UCSD-AML1 (cell line): ENCODE data around the gene KRTAP10-2.
"Not testable (repeated sequence)": the region's sequence is repeated elsewhere in the genome, so short reads cannot be mapped to it uniquely, and the experiment has no call there.

Source experiments
- DNase-seq: peaks from one replicate; lab custom pipeline; 2025; ENCODE audit not compliant: unreplicated experiment; lab: John Stamatoyannopoulos, UW

The KRTAP10-2 gene

DNA sequence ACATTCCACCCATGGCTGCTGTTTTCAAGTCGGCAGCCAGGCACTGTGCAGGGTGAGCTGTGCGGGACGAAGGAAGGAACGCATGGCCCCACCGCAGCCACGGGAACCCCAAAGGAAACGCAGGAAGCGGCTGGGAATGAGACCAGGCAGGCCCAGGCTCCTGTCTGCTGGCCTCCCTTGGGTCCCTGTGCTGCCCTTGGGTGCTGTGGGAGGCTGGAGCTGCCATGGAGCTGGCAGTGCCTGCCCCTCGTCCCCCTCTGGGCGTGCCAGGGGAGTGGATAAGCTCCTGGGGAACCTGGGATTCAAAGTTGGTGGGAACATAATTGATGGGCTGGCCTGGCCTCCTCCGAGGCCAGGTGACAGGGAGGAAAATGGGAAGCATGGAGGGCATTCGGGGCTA lies 17.0 kb upstream of the KRTAP10-2 start:
- DNase-seq, result no peak

DNA sequence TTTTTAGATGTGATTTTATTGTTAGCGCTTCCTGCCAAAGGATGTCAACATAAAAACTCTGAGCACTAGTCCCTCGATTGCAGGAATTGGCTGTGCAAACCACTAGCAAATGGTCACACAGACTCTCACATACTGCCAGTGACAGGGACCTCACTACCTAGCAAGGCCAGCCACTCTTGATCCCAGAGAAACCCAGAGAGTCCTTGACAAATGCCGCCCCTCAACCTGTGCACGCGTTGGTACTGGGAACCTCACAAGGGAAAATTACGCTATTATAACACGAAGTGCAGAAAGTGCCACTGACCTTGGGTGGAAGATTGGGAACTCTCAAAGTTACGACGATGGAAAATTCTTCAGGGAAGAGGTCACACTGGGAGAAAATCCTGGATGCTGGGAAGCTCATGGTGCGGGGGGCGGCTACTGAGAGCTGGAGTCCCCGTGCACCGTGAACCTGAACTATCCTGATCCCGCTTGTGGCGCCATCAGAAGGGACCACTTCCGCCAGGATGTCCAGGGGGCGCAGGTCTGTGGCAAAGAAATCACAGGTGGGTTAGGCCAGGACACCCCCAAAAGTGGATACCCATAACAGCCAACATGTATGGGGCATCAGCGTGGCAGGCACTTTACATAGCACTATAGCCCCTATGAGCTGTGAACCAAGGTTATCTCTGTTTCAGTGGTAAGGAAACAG lies 16.3 kb upstream of the KRTAP10-2 start:
- no peak for DNase-seq

DNA sequence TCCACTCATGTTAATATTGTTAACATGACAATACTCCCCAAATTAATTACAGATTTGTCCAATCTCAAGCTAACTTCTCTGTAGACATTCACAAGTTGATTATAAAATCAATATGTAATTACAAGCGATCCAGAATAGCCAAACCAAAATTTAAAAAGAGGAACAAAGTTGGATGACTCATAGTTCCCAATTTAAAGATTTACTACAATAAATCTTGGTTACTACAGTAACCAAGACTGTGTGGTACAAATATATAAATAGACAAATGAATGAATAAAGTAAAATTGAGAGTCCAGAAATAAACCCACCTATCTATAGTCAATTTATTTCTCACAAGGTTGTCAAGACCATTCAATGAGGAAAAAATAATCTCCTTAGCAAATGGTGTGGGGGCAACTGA lies 15.1 kb upstream of the KRTAP10-2 start:
- no peak for DNase-seq

DNA sequence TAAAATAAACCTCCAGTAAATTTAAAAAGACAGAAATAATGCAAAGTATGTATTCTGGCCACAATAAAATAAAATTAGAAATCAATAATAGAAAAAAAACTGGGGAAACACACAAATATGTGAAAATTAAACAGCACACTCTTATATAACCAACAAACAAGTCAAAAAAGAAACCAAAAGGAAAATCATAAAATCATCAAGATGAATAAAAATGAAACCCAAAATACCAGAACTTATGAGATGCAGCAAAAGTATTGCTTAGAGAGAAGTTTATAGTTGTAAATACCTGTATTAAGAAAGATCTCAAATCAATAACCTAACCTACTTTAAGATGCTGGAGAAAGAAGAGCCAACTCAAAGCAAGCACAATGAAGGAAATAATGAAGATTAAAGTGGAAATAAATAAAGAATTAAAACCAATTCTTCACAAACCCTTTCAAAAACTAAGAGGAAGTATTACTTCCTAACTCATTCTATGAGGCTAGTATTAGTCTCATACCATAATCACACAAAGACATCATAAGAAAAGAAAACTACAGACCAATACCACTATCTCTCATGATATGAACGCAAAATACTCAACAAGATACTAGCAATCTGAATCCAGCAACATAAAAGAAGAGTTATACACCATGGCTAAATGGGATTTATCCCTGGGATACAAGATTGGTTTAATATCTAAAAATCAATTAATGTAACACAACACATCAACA lies 13.7 kb upstream of the KRTAP10-2 start:
- no peak for DNase-seq

DNA sequence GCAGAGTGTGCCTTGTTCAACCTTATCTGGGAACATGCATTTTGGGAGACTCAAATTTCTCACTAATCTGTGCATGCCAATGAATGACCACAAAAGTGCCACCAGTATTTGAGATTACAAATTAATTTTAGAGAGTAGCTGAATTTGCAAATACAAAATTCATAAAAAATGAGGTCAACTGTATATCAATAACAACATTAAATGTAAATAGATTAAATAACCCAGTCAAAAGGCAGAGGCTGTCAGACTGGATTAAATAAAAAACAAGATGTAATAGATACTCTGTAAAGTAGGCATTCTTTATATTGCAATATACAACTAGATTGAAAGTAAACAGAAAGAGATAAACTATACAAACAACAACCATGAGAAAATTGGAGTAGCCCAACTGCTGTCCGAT lies 12.8 kb upstream of the KRTAP10-2 start:
- no peak for DNase-seq

DNA sequence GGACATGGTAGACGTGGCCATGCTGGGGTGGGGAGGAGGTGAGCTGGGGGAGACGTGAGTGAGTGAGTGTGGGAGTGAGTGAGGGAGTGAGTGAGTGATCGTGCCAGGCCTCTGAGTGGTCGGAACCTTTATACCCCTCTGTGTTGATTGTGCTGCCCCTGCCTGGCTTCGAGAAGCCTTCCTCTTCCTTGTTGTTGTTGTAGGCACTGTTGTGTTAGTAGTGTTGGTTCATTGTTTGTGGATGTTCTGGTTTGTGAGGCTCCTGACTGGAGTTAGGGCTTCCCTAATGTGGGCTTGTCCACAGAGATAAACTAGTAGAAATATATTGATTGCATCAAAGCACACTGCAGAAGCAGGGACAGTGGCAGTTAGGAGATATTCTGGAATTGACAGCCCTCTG lies 7.4 kb upstream of the KRTAP10-2 start, which contains the start of gene KRTAP10-3:
Gene KRTAP10-3, minus strand, starts transcription at position 101 of the 400 bp plus-strand sequence. Its CDS starts 80 bp downstream, at position 21.
- no peak for DNase-seq

DNA sequence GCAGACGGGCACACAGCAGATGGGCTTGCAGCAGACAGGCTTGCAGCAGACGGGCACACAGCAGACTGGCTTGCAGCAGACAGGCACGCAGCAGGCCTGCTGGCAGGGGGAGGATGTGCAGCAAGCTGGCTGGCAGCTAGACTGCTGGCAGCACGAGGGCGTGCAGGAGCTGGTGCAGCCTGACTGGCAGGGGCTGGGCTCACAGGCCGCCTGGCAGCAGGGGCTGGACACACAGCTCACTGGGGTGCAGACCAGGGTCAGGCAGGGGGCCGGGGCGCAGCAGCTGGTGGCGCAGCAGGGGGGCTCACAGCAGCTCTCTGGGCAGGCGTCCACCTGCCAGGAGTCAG lies 7.0 kb upstream of the KRTAP10-2 start:
- DNase-seq, result not testable (repeated sequence)

DNA sequence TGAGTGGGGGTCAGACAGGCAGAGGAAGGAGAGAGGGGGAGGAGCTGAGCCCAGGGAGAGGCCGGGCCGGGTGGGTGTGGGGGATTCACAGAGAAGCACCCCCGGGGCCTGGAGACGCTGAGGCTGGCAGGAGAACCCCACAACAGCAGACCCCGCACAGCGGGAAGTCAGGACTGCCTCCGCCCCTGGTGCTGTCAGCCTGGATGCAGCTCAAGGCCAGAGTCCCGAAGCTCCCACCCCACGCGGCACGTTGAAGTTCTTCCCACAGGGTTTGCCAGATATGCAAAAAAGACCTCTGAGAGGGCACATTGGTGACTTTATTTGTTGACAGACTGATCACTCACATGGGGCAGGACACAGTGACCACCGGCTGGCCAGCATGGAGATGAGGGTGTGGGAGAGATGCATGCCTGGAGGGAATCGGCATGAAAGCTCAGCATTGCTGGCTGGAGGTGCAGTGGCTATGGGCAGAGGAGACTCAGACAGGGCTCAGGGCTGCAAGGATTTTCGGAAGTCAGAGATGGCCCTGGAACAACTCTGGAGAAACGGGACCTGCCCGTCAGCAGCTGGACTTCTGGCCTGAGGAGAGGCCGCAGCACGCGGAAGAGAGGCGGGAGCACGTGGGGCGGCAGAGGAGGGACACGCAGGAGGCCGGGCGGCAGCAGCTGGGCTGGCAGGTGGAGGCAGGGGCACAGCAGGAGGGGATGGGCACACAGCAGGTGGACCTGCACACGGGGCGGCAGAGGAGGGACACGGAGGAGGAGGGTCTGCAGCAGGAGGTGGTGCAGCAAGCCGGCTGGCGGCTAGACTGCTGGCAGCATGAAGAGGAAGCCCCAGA lies 6.4 kb upstream of the KRTAP10-2 start:
- no peak for DNase-seq

DNA sequence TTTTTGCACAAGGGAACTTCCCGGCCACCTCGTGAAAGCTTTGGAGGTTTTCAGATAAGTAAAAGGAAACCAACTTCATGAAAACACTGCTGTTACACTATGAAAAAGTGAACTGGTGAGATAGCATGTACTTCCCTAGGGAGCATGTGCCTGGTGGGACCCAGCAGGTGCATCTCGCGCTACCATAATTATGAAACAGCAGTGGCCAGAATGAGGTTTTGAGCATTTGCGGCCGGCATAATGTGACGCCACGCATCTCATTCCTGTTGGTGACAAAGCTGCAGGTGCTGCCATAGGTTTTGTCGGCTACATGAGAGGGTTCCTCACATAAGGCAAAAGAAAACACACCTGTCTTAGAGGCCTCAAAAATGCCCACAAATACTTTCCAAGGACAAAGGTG lies 5.6 kb upstream of the KRTAP10-2 start:
- DNase-seq, result no peak

DNA sequence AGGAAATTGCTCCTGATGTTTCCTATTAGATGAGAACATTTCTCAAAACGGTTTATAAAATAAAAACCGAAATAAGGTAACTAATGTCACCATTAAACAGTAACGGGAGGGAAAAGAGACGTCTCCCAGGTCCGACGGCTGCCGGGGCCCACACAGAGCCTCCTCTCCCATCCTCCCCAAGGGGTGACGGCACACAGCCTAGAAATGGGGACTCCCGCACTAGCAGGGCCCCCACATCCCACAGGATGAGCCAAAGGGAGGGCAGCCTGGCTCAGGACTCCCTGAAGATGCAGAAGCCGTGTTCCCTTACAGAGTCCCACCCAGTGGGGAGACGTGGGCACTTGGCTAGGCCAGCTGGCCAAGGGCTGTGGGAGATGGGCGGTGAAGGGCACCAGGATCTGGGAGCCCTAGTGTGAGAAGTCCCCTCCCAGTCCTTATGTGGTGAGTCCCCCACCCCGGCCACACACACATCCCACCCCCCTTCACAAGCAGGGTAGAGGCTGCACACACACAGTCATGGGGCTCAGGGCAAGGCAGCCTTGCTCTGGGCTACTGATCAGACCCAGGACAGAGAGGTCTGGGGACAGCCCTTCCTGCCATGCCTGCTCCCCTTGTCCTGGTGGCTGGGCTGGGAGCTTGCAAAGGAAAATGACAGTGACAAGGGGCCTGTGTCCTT lies 4.0 kb upstream of the KRTAP10-2 start:
- DNase-seq, result no peak

DNA sequence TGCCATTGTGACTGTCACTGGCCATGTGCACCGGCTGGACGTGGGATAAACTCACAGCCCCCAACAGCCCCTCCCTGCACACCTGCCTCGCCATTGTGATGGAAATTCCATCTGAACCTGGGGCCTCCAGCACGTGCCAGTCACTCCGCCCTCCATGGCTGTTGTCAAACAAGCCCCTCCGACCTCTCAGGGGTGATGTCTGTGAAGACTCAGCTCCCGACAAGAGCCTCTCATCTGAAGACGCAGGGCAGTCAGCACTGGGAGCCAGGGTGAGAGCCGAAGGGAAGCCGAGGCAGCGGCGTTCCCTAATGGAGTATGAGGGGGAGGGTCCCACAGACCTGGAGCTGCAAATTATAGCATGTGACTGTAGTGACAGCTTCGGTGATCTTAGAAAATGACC lies 1.4 kb upstream of the KRTAP10-2 start:
- no peak for DNase-seq

DNA sequence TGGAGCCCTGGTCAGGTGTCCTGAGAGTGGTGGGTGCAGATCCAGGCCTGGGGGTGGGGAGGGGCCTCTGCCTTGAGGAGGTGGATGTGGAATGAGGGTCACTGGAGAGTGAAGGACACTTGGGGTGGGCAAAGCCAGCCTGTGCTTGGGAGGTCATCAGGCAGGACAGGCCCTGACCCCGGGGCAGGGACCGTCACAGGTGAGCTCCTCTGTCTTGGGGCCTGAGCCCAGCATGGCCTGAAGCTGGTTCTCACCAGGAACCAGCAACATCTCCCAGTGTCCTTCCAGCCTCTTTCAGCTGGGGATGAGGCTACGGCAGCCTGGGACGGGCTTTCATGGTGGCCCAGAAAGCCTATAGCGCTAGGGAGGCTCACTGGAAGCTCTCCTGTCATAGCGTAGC lies 831 bp upstream of the KRTAP10-2 start:
- DNase-seq, result no peak

DNA sequence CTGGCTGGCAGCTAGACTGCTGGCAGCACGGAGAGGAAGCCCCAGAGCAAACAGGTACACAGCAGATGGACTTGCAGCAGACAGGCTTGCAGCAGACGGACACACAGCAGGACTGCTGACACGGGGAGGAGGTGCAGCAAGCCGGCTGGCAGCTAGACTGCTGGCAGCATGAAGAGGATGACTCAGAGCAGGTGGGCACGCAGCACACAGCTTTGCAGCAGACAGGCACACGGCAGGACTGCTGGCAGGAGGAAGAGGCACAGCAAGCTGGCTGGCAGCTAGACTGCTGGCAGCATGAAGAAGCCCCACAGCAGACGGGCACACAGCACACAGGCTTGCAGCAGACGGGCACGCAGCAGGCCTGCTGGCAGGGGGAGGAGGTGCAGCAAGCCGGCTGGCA lies 498 bp downstream of the KRTAP10-2 start:
- DNase-seq, result no peak

DNA sequence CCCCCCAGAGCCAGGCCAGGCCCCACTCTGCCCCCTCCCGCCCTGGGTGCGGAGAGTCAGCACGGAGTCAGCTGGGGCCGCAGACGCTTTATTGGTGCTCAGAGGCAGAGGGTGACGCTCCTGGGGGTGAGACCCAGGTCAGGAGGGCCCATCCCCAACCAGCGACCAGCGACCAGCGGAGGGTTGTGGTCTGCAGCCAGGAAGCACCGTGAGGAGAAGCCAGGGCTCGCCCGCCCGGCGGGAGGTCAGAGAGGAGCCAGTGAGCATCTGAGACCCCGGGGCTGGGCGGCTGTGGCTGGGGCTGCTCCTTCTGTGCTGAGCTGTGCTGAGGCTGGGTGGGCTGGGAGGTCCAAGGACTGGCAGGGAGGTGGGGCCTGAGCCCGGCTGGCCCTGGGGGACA lies 1.0 kb downstream of the KRTAP10-2 start:
- not testable (repeated sequence) for DNase-seq

DNA sequence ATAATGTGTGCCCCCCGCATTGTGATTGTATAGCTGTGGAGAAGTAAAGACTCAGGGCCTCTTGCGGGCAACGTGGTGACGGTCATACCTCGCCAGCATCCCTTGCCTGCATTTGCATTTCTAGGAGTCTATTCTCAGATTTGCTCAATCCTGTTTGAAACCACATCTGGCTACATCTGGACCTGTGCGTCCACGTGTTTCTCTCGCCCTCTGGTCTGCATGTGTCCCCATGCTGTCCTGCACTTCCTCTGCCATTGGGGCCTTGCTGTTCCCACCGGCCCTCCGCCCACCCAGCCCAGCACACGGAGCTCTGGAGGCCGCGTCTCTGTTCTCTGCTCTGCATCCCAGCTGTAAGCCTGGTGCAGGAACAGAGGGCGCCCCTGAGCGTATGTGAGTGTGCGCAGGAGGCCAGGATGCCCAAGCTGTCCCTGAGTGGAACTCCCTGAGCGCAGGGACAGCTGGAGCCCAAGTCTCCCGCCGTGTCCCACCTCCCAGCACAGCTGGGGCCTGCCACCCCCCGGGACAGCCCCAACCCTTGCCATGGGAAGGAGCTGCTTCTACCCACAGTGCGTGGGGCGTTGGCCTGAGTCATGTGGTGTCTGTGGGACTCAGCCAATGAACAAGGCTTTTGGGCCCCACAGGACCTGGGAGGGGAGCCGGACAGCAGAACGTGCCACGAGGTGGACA lies 1.6 kb downstream of the KRTAP10-2 start:
- DNase-seq, result no peak

DNA sequence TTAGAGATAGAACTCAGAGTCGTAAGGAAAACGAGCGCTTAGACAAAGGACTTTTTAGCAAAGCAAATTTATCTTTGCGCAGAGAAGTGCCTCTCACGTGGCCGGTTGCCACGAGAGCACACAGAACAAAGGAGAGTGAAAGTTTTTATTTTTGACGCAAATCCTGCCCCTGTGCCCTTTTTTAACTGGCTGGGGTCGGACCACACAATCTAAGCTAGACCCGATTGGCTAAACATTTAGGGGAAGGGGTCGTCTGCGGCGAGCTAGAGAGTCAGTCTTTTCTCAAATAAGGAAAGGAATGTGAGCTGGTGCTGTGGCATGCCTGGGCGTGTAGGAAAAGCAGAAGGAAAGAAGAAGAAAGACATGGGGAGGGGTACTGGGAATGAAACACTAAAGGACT lies 2.4 kb downstream of the KRTAP10-2 start:
- no peak for DNase-seq

DNA sequence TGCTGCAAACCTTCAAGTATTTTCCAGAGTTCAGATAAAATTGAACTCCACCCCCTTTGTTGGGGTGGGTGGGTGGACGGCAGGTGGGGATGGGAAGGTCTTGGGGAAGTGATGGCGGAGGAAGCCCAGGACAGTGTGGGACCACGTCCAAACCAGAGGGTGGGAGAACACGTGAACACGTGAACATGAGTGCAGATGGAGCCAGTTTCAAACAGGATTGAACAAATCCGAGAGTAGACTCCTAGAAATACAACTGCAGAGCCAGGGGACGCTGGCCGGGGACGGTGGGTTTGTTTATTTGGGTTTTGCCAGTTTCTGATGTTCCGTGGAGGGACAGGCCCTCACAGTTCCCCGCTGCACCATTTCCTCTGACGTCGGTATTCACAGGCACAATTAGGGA lies 2.9 kb downstream of the KRTAP10-2 start:
- DNase-seq, result no peak

DNA sequence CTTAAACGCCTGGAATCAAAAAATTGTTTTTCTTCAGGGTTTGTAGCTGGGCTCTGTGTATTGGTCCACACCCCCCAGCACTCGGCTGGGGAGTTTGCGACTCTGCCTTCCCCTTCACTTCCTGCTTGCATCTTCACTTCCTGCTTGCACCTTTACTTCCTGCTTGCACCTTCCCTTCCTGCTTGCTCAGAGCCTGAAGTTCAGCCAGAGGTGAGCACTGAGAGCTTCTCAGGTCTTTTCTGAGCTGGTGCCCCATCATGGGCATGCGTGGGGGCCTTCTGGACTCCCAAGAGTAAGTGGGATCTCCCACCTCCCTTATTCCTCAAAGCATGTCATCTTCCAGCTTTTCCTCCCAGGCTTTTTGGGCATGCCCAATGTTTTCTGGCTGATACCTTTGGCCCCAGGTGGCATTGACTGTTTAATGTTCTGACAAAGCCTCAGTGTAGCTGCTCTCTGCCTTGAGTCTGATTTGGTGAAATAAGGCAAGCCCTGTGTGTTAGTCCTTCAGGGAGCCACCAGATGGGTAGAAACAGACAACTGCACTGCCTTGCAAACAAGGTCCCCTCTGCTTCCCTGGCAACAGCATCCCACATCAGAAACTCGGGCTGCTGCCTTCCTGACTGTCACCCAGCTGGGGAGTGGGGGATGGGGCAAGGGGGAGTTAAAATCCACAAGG lies 3.5 kb downstream of the KRTAP10-2 start:
- no peak for DNase-seq

DNA sequence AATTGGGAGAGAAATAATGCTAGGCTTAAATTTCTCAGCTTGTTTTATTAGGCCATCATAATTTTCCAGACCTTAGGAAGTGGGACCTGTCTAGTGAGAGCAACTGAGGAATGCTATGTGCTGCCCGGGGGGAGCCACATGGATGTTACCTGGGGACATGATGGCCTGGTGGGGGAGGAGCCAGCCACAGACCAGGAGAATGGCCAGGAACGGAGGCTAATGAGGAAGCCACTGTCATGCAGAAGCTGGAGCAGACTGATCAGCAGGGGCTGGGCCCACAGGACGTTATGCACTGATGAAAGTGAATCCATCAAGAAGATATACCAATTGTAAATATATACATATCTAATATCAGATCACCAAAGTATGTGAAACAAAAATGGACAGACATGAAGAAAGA lies 6.7 kb downstream of the KRTAP10-2 start:
- no peak for DNase-seq

DNA sequence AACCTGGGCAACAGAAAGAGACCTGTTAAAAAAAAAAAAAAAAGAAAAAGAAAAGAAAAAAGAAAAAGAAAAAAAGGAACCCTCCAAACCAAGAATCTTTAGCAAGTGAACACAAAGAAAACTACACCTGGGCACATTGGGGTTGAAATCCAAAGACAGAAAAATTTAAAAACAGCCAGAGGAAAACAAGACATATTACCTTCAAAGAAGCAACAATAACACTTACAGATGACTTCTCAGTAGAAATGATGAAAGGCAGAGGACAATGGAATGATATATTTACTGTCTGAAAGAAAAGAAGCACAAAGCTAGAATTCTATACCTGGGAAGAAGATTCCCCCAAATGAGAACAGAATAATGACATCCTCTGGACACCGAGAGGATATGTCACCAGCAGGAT lies 8.6 kb downstream of the KRTAP10-2 start:
- DNase-seq, result no peak
